Measurements from ENCODE around the gene MAML2. TPM values are rescaled to one million over a fixed set of nuclear protein-coding genes. Genes with fewer than 3 reads are reported as not detected.
A peak's percentile ranks its signal among the peaks of the same experiment; 100 is the strongest.

The MAML2 gene
- total and polyA plus RNA-seq, 2 experiments from 2014 or later, result 1.1 to 8.2 TPM

DNA sequence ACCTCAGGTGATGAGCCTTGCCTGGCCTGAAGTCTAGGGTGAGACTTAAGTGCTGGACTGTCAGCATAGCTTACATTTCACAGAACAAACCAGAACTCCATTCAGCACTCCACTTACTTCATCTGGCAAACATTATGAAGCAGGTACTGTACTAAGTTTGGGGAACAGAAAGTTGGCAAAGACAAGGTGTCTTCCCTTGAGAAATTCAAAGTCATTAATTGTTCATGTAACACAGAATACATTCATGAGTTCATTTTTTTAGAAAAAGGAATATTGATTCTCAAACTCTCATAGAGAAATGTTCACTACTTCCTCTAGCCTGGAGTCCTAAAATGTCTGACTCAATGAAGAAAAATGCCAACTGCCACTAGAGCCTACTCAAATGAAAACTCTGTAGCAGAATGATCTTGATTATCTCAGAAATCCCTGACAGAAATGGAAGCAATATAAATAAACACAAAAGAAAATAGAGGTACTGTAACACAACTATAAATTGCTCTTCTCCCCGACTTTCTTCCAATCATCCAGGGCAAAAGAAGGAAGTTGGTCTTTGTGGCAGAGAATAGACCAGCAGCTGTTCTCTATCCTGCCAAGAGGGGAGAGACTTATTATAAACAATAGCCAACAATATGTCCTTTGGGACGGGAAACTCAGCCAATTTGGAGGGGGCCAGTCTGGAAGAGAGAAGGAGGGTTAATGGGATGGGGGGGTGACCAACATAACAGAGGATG, 289.9 kb downstream of the MAML2 start:
- Histone ChIP-seq H3K4me1 (ENCODE audit: low read depth) (peaks cover 17% of the 10 kb centered on the region), H3K4me3 (no peak overlapping the region), H3K27me3 (no peaks in the 10 kb centered on the region), H3K9me3 (ENCODE audit: low read depth) (no peaks in the 10 kb centered on the region), H3K36me3 (no peaks in the 10 kb centered on the region), H3K27ac (no peak overlapping the region)
- peak in 1 of 2 donors; percentile 51 for DNase-seq (ENCODE audit: low read depth in 1 of 2, low spot score in 1 of 2)
- TF ChIP-seq, protein P1, sequence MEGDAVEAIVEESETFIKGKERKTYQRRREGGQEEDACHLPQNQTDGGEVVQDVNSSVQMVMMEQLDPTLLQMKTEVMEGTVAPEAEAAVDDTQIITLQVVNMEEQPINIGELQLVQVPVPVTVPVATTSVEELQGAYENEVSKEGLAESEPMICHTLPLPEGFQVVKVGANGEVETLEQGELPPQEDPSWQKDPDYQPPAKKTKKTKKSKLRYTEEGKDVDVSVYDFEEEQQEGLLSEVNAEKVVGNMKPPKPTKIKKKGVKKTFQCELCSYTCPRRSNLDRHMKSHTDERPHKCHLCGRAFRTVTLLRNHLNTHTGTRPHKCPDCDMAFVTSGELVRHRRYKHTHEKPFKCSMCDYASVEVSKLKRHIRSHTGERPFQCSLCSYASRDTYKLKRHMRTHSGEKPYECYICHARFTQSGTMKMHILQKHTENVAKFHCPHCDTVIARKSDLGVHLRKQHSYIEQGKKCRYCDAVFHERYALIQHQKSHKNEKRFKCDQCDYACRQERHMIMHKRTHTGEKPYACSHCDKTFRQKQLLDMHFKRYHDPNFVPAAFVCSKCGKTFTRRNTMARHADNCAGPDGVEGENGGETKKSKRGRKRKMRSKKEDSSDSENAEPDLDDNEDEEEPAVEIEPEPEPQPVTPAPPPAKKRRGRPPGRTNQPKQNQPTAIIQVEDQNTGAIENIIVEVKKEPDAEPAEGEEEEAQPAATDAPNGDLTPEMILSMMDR (IDR thresholded peaks at IDR 0.05; ENCODE audit: low read depth, low read length), result no peak

- Histone ChIP-seq H3K4me1 (ENCODE audit: low read depth) (peaks cover 17% of the 10 kb centered on the region), H3K4me3 (no peak overlapping the region), H3K9me3 (ENCODE audit: low read depth) (no peaks in the 10 kb centered on the region), H3K36me3 (no peaks in the 10 kb centered on the region), H3K27ac (no peak overlapping the region), H3K27me3 (no peaks in the 10 kb centered on the region)
- TF ChIP-seq, protein P1 (IDR thresholded peaks at IDR 0.05; ENCODE audit: low read depth, low read length), result no peak
- DNase-seq (ENCODE audit: low read depth in 1 of 2, low spot score in 1 of 2), result no peak
Measured at GRCh38 chr11:96051820-96052219, 291.2 kb downstream of the MAML2 start.

DNA sequence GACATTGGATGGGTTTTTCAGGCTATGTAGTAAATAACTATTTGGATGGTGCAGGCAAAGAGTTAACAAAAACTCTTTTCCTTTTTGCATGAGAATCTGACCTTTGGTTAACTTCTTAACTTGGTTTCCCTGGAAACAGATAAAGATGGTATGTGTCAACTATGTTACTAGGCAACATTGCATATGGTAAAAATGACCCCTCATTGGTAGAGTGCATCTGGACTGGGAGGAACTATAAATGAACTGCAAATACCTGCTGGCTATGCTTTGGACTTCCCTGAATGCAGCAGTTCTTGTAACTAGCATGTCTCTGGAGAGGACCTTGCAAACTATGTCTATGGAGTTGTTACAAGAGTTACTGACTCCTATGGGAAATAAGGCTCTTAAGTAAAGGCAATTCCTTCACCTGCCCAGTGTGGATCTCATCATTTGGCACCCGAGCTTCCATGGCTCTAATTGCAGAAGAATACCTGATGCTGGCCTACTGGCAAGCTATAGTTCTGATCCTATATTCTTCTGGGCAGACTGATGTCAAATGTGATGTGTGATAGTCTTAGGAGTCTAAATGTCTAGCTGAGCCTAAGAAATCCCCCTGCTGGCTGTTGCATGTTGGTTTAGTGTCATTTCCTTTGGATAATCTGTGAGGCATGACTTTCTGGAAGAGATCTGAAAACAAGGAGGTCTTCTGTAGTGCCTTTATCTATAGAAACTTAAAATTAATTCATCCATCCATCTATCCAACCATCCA, 292.4 kb downstream of the MAML2 start:
- TF ChIP-seq, protein P1 (IDR thresholded peaks at IDR 0.05; ENCODE audit: low read depth, low read length), result peak; percentile 34
- H3K27ac ChIP-seq, result no peak overlapping the region
- peak; percentile 38 to 94 for DNase-seq (ENCODE audit: low read depth in 1 of 2, low spot score in 1 of 2)

DNA sequence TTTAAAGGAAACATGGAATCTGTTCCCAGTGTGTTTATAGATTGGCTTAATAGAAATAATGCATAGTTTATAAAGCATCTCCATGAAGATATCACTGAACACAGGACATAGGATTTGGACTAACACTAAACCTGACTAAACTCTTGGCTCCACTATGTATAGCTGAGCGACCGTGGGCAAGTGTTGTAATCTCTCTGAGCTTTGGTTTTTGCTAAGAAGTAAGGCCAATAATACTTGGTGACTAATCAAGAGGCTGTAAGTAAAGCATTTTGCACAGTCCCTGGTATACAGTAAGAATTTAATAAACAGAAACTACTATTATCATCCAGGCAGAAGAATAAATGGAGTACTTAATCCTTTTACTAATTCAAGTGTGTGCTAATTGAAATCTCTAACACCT, 293.6 kb downstream of the MAML2 start:
- Histone ChIP-seq H3K27ac (no peak overlapping the region), H3K4me3 (no peak overlapping the region), H3K36me3 (no peaks in the 10 kb centered on the region), H3K9me3 (ENCODE audit: low read depth) (no peaks in the 10 kb centered on the region), H3K27me3 (no peaks in the 10 kb centered on the region), H3K4me1 (ENCODE audit: low read depth) (peaks cover 24% of the 10 kb centered on the region)
- TF ChIP-seq, protein P1 (IDR thresholded peaks at IDR 0.05; ENCODE audit: low read depth, low read length), result no peak
- DNase-seq (ENCODE audit: low read depth in 1 of 2, low spot score in 1 of 2), result peak in 1 of 2 donors; percentile 73

More for the DNA sequence above, 292.4 kb downstream of the MAML2 start:
- peaks cover 28% of the 10 kb centered on the region for H3K4me1 ChIP-seq (ENCODE audit: low read depth)
- no peak overlapping the region for H3K4me3 ChIP-seq
- no peaks in the 10 kb centered on the region for H3K36me3 ChIP-seq
- no peaks in the 10 kb centered on the region for H3K27me3 ChIP-seq
- H3K9me3 ChIP-seq (ENCODE audit: low read depth), result no peaks in the 10 kb centered on the region

DNA sequence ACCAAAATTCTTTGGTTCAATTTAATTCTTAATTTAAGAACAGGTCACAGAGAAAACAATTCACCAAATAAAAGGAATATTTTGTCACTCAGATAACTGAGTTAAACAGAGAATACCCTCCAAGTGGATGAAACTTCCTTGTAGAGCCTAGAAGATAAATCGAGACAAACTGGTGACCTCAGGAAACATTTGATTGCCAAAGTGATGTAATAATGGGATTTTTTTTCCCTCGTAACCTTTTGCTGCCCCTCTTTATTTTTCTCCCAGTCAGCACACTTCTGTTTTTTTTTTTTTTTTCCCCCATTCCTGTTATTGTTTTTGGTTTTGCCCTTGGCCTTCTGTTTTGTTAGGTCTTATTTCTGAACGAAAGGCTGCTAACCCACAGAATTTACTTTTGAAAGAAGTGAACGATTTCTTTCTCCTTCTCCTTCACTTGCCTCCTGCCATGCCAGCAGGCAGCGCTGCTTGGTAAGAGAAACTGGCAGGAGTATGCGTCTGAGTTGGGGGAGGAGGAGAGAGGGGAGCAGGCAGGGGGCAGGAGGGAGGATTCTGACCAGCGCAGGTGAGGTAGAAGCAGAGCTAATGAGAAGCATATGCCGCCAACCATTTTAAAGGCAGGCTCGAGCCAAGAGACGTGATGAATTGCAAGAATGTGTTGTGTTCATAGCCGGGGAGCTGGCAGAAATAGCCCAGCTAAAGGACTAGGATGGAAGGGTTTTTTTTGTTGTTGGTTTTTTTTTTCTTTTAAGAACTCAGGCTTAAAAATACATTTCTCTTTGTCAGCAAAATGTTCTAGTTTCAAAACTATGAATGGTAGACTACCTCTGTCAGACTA, 297.2 kb downstream of the MAML2 start:
- Histone ChIP-seq H3K9me3 (ENCODE audit: low read depth) (no peaks in the 10 kb centered on the region), H3K4me3 (no peak overlapping the region), H3K36me3 (no peaks in the 10 kb centered on the region), H3K27ac (no peak overlapping the region), H3K4me1 (ENCODE audit: low read depth) (peaks cover 21% of the 10 kb centered on the region), H3K27me3 (no peaks in the 10 kb centered on the region)
- TF ChIP-seq, protein P1 (IDR thresholded peaks at IDR 0.05; ENCODE audit: low read depth, low read length), result peak; percentile 43
- peak; percentile 59 to 88 for DNase-seq (ENCODE audit: low read depth in 1 of 2, low spot score in 1 of 2)
